Measurements from ENCODE around the gene HBE1. TPM values are rescaled to one million over a fixed set of nuclear protein-coding genes. Genes with fewer than 3 reads are reported as not detected.

Gene HBE1
- total RNA-seq, 6 donors from 2014 or later = 2.5 to 3.0 TPM; not detected in 4

DNA sequence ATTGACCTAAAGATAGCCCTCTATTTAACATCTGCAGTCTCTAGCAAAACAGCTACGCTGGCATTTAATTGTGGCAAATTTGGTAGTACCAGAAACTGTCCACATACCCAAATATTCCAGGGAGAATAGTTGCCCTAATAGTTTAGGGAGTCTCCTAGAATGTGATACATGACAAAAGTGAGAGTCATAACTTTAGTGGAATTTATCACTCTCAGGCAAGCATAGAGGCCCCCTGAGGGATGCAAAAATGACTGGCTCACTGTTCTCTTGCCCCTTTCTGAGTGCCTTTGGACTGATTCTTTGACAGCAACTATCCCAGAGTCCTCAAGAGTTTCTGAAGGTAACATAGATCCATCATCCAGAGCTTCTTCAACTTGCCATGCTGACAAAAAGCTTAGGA, 34.3 kb upstream of the HBE1 start:
- Histone ChIP-seq H3K9me3 (no peaks in the 10 kb centered on the region), H3K36me3 (no peaks in the 10 kb centered on the region), H3K27me3 (no peaks in the 10 kb centered on the region), H3K4me3 (no peak overlapping the region), H3K4me1 (no peaks in the 10 kb centered on the region), H3K27ac (no peak overlapping the region)
- DNase-seq (no peak), ATAC-seq (ENCODE audit: low FRiP score in 2 of 2) (no peak)
- 84 to 95% methylated on average over 1 of the region's 1 CpG for WGBS, 2 donors
- no peak for TF ChIP-seq POLR2AphosphoS5 (IDR thresholded peaks at IDR 0.05)
- TF ChIP-seq, protein P1, sequence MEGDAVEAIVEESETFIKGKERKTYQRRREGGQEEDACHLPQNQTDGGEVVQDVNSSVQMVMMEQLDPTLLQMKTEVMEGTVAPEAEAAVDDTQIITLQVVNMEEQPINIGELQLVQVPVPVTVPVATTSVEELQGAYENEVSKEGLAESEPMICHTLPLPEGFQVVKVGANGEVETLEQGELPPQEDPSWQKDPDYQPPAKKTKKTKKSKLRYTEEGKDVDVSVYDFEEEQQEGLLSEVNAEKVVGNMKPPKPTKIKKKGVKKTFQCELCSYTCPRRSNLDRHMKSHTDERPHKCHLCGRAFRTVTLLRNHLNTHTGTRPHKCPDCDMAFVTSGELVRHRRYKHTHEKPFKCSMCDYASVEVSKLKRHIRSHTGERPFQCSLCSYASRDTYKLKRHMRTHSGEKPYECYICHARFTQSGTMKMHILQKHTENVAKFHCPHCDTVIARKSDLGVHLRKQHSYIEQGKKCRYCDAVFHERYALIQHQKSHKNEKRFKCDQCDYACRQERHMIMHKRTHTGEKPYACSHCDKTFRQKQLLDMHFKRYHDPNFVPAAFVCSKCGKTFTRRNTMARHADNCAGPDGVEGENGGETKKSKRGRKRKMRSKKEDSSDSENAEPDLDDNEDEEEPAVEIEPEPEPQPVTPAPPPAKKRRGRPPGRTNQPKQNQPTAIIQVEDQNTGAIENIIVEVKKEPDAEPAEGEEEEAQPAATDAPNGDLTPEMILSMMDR (IDR thresholded peaks at IDR 0.05) = no peak

DNA sequence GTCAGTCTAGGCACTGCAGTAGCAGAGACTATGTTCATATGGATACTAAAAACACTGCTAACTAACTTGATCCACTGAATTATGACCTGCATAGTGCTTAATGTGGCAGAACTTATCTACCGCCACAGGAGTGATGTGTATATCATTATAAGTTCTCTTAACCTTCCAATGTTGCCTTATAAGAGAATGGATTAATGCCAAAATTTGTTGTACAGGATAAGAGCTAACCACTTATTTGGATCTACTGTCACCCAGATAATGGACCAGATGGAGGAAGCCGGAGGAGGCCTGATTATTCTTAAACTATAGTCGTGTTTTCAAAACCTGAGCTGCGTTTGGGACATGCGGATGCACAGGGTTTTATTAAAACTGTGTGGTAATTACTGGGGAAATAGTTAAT, 33.9 kb upstream of the HBE1 start:
- no peak overlapping the region for H3K27ac ChIP-seq
- H3K4me3 ChIP-seq = no peak overlapping the region
- TF ChIP-seq EP300 (IDR thresholded peaks at IDR 0.05) (no peak), POLR2AphosphoS5 (IDR thresholded peaks at IDR 0.05) (no peak), POLR2A (IDR thresholded peaks at IDR 0.05) (no peak)
- TF ChIP-seq, protein P1 (IDR thresholded peaks at IDR 0.05) = no peak
- no peaks in the 10 kb centered on the region for H3K27me3 ChIP-seq
- no peaks in the 10 kb centered on the region for H3K9me3 ChIP-seq
- WGBS, 2 donors = 73 to 76% methylated on average over 5 of the region's 5 CpGs
- ATAC-seq (ENCODE audit: low FRiP score in 2 of 2) = no peak
- H3K4me1 ChIP-seq = no peaks in the 10 kb centered on the region
- no peak for DNase-seq
- H3K36me3 ChIP-seq = no peaks in the 10 kb centered on the region

DNA sequence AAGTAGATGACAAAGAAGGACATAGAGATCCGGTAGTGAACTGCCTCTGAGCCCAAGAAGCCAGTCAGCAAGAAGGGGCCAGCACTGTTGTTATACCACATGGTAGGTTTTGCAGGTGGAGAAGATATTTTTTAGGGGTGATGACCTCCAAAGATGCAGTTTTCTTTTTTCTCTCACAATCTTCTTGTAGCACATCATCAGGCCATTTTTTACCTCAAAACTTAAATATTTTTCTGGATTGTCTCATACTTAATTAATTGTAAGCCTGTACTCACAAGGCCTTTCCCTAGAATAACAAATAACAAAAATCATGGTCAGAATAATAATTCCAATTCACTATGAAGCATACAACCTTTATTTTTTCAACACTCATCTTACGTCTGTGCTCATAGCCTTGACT, 32.1 kb upstream of the HBE1 start, which contains the start of gene OR51B4:
OR51B4 (minus strand) TSS at position 101 of the 400 bp plus-strand sequence; CDS start at position 101, 0 bp downstream.
- no peak within 1 kb of the TSS for H3K27ac ChIP-seq
- H3K27me3 ChIP-seq = no peaks in the 10 kb centered on the region
- no peaks in the 10 kb centered on the region for H3K4me1 ChIP-seq
- no peaks in the 10 kb centered on the region for H3K36me3 ChIP-seq
- WGBS, 2 donors = 92 to 95% methylated on average over 2 of the region's 2 CpGs
- ATAC-seq (ENCODE audit: low FRiP score in 2 of 2) = no peak
- no peak within 1 kb of the TSS for H3K4me3 ChIP-seq
- TF ChIP-seq POLR2A (IDR thresholded peaks at IDR 0.05) (no peak), POLR2AphosphoS5 (IDR thresholded peaks at IDR 0.05) (no peak), EP300 (IDR thresholded peaks at IDR 0.05) (no peak)
- TF ChIP-seq, protein P1 (IDR thresholded peaks at IDR 0.05) = no peak
- no peaks in the 10 kb centered on the region for H3K9me3 ChIP-seq
- DNase-seq = no peak

DNA sequence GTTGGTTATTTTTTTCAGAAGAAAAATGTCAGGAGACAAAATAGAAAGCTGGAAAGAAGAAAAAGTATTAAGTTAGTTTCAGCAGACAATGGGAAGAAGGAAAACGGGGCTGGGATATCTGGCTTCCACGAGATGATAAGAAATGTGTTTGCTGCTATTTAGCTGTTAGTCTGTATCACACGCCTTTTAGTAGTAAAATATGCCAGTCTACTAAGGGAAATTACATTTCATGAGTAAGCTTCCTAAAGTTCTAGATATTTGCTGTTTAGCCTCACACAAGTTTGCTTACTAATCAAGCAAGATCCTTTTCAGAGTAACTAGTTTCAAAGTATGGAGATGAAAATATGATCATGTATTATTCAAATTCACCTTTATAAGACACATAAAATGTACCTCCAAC, 30.5 kb upstream of the HBE1 start:
- ATAC-seq (ENCODE audit: low FRiP score in 2 of 2) (no peak), DNase-seq (no peak)
- Histone ChIP-seq H3K27ac (no peak overlapping the region), H3K4me1 (no peaks in the 10 kb centered on the region), H3K36me3 (no peaks in the 10 kb centered on the region), H3K4me3 (no peak overlapping the region), H3K27me3 (no peaks in the 10 kb centered on the region), H3K9me3 (no peaks in the 10 kb centered on the region)
- 69 to 73% methylated on average over 3 of the region's 3 CpGs for WGBS, 2 donors
- TF ChIP-seq, protein P1 (IDR thresholded peaks at IDR 0.05) = no peak
- TF ChIP-seq POLR2A (IDR thresholded peaks at IDR 0.05) (no peak), POLR2AphosphoS5 (IDR thresholded peaks at IDR 0.05) (no peak), EP300 (IDR thresholded peaks at IDR 0.05) (no peak)

DNA sequence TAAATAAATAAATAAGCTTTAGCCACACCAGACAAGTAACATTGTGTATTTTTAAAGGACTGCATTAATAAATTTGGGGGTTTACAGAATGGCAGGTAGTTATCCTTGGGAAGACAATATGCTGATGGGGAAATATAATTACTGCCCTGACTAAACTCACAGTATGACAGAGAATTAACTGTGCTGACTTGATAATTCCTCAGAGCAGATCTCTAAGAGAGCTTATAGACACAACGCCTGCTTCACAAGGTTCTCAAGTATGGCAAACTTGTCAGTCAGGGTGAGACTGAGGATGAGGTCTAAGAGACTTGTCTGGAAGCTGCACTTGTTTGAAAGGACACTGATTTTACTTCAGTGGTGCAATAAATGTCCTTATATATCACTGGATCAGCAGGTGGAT, 28.7 kb upstream of the HBE1 start:
- Histone ChIP-seq H3K27me3 (no peaks in the 10 kb centered on the region), H3K4me1 (no peaks in the 10 kb centered on the region), H3K4me3 (no peak overlapping the region), H3K36me3 (no peaks in the 10 kb centered on the region), H3K27ac (no peak overlapping the region), H3K9me3 (no peaks in the 10 kb centered on the region)
- DNase-seq = no peak
- 0 to 86% methylated on average over 1 of the region's 1 CpG for WGBS, 2 donors
- no peak for TF ChIP-seq POLR2AphosphoS5 (IDR thresholded peaks at IDR 0.05)
- TF ChIP-seq POLR2A (IDR thresholded peaks at IDR 0.05) = no peak
- TF ChIP-seq, protein P1 (IDR thresholded peaks at IDR 0.05) = no peak
- no peak for TF ChIP-seq EP300 (IDR thresholded peaks at IDR 0.05)
- ATAC-seq (ENCODE audit: low FRiP score in 2 of 2) = no peak

All from upper lobe of left lung (tissue), 6 donors.